GM03348 (cell line): ENCODE results near the gene AMIGO2.

Experiments used
- DNase-seq: peaks from one replicate; pipeline ENCODE4 v3.0.0; 2012; ENCODE audit warnings: low spot score

Gene AMIGO2

DNA sequence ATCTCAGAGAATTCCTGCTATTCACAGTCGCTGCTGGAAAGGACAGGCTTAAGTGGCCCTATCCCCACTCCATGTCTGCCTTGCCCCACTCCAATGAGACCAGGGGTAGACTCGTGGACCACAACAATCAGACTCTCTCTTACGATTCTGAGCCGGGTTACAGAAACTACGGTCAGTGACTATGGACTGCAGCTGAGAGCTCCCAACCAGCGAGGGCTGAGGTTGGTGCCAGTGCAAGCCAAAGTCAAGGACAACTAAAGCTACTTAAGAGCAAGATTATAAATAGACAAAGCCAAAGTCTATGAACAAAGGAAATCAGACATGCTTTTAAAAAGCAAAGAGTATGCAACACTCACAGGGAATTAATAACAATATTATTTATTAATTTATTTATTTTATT, 18.3 kb upstream of the AMIGO2 start:
- no peak for DNase-seq

DNA sequence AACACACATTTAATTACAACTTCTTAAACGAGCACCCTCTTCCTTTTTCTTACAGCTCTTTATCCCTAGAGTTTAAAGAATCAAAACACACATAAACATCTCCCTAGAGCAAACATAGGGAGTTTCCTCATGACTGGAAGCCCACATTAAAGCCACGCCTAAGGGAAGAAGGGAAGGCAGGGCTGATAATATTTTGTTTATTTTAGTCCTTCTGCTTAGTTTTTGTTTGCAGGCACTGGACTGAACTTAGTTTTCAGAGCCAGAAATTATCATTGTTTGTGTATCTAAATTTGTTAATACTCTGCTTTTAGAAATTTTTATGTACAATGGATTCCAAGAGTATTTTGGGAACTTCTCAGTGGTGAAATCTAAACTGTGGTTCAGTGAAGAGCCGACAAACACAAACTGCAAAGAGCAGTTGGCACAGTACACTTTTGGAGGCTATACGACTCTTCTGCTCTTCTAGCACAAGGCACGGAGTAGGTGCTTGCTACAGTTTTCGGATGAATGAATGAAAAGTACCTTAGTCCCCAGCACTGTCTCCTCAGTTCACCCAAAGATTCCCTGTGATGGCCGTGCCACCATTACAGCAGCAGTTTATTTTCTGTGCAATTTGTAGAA, 17.6 kb upstream of the AMIGO2 start:
- no peak for DNase-seq

DNA sequence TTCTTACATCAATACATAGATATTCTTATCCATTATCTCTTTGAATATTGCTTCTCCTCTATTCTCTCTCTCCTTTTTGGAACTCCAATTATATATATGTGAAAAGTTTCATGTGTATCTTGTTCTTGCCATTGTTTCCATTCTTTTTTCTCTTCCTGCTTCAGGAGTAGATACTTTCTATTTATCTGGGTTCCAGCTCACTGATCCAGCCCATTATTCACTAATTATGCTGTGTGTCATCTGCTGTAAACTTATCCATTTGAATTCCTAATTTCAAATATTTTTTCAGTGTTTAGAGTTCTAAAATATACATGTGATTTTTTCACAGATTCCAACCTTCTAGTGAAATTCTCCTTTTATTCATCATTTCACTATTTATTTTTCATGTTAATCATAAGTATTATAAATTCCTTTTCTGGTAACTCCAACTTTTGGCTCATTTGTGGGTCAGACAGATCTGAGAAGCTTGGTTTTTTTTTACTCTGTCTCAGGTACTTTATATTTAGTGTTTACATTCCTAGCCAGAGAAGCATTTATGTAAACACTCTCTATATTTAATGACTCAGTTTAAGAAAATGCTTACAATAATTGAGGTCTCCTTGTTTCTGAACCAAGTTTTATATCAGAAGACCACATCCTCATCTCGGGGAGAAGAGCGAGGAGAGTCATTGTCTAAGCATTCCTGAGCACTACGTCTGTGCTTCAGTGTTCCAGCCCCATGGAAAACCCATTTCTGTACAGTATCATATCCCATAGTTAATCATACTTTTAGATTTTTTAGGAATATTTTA, 15.9 kb upstream of the AMIGO2 start:
- peak; percentile 63 for DNase-seq

DNA sequence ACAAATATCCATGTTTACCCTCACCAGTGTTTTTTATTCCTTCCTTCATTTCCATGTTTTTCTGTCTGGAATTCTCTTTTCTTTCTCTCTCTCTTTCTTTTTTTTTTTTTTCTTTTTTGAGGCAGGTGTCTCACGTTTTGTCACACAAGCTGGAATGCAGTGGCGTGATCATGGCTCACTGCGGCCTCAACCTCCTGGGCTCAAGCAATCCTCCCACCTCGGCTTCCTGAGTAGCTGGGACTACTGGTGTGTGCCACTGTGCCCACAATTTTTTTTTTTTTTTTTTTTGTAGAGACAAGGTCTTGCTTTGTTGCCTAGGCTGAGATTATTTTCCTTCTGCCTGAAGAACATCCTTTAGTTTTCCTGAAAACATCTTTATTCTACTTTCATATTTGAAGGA, 15.0 kb upstream of the AMIGO2 start:
- DNase-seq: no peak

DNA sequence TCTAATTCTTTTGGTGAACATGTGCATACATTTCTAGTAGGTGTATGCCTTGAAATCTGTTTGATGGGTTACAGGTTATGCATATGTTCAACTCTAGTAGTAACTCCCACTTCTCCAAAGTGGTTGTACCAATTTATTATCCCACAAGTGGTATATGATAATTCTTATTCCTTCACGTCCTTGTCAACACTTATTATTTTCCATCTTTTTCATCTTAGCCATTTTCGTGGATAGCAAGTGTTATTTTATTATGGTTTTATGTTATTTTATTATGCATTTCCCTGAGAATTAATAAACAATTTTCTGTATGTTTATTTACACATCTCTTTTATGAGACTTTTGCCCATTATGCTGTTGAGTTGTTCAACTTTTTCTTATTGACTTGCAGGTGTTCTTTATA, 11.2 kb upstream of the AMIGO2 start:
- DNase-seq: no peak

DNA sequence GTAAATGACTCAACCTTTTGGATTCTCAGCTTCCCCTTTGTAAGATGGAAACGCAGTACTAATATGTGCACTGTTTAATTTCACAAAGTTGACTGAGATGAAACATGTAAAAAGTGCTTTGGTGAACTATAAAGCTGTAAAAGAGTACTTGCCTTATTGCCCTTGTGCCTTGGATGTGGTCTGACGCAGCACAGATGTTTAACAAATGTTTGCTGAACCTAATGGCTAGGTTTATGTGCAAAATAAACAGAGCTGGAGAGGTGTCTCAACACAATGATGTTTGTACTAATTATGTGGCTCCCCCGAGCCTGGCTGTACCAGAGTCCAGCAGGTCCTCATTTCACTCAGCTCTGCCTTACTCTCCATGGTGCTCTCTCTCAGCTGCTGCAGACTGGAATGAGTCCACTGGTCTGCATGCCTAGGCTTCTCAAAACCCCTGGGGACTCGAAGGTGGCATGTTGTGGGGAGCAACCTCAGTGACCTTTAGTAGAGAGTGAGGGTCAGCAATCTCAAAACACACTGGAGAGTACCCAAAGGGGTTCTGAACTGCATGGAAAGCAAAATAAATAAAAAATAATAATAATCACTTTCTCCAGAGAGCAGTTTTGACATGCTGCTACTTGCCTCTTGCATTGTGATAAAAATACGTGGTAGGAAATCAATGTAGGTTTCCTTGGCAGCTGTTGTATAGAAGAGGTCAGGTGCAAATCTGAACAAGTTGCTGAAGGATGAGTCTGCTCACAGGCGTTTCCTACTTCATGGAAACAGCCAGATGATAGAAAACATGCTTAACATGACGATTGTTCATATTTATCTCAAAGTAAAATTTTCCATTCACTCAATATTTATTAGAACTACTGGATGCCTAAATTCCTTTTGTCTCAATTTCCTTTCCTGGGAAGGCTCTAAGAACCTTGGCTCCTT, 8.5 kb upstream of the AMIGO2 start:
- no peak for DNase-seq

DNA sequence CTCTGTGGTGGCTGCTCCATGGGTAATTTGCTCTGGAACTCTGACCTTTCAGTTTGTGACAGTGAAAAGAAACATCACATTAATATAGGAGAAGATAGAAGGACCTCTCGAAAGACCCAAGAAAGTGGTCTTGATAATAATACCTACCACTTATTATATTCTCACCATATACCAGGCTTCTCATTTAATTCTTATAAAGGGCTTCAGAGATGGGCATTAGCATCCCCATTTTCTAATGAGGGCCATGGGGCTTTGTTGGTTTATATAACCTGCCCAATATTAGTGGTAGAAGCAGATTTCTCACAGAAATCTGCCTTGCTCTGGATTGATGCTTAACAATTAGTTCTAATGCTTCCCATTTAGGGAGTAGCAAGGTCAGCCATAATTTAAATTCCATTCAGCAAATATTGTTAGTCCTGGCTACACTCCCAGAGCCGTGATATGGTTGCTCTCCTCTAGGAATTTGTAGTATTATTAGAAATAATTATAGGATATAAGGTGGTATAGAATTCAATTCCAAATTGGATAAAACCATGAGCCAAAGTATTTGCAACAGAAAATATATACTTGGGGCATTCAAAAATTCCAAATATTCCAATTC, 7.4 kb upstream of the AMIGO2 start:
- no peak for DNase-seq

DNA sequence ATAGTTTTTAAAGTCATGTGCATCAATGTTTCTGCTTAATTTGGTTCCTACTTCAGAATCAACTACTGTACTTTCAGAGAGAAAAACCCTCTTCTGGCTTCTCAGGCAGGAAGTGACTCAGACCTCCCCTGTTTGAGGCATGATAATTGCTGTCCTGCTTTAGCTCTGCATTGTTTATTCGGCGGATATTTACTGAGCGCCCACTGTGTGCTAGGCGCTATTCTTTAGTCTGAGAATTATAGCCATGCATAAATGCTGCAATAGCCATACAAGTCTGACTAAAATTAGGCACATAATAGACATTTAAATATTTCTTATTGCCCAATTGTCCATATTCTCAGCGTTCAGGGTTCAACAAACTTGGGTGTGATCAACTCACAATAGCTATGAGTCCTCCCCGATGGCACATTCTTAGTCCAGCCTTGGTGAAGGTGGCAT, 6.1 kb upstream of the AMIGO2 start:
- peak; percentile 26 for DNase-seq

DNA sequence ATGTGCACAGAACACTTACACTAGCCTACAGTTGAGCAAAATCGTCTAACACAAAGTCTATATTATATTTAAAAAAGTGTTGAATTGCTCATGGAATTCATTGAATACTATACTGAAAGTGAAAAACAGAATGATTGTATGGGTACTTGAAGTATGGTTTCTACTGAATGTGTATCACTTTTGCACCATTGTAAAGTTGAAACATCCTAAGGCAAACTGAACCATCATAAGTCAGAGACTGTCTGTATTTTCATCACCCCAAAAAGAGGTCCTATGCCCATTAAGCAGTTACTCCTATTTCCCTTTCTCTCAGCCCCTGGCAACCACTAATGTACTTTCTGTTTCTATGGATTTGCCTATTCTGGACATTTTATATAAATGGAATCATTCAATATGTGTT, 4.4 kb upstream of the AMIGO2 start:
- DNase-seq: no peak

DNA sequence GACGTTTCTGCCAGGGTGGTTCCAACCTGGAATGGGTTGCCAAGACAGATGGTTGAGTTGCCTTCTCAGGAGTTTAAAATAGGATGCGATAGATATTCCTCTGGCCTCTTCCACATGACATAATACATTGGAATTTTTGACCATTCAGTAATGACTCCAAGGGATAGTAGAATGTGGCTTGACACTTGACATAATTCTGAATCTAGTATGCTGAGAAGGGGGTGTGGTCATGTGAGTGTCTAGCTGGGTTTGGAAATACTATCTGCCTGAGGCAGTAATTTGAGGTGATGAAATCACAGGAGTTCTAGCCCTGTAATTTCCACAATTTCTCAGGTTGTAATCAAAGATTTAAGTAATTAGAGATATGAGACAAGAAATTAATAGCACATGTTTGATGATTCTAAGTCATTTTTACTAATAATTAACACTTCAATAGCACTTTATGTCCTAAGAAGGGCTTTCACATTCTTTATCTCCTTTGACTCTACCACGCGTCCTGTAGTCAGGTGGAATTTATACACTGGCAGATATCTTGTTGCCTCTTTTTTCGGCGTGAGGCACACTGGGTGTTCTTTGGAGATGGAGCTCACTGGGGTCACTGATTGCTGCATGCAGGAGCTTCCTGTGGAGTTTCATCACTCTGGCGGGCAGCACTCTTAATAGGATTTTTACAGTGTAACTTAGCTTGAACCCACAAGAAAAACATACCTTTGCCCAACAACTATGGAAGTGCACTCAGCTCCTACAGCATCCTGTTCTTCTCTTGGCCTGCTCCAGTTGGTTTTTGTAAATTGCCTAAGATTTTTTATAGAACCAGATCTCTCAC, 3.2 kb upstream of the AMIGO2 start:
- DNase-seq: peak; percentile 81

DNA sequence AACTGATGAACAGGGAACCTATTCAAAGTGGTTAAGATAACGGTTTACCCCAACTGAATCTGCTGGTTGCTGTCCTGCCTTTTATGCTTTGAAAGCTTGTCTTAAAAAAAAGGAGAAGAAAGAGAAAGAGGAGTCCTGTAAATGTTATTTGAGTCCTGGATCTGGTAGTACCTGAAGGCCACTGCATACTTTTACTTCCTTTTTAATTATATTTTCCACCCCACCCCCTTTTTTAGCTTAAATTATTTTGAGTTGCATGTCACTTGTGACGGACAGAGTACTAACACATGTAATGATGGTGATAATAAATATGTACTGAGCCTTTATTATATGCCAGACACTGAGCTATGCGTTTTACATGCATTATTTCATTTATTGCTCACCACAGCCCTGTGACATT, 2.5 kb upstream of the AMIGO2 start:
- DNase-seq: no peak

DNA sequence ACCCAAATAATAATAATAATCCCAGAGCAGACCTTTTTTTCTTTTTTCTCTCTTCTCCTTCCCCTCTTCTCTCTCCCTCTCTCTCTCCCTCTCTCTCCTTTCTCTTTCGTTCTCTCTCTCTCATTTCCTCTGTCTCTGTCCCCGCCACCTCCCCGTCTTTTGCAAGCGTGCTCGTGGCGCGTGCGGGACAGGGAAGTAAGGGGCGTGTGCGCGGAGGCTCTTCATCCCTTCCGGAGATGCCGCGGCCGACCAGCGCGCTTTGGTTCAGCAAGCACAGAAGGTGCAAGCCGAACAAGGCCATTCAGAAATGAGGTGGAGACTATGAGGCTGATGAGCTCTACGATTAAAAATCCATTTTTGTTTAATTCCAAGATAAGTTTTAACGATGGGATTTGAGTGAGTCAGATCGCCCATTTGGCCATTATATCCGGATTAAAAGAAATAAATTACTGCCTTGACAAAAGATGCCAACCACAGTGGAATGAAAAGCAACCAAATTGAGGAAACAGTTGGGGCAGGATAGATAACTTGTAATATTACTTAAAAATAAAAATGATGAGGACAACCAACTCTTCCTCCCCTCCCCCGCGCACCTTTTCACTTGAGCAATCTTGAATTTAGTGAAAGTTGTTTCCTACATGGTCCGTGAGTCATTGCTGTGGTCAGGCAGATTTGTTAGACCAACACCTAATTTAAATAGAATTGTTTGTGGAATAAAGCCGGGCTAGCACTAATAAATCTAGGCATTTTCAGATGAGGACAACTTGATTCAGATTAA, 1.2 kb upstream of the AMIGO2 start:
- peak; percentile 55 for DNase-seq

DNA sequence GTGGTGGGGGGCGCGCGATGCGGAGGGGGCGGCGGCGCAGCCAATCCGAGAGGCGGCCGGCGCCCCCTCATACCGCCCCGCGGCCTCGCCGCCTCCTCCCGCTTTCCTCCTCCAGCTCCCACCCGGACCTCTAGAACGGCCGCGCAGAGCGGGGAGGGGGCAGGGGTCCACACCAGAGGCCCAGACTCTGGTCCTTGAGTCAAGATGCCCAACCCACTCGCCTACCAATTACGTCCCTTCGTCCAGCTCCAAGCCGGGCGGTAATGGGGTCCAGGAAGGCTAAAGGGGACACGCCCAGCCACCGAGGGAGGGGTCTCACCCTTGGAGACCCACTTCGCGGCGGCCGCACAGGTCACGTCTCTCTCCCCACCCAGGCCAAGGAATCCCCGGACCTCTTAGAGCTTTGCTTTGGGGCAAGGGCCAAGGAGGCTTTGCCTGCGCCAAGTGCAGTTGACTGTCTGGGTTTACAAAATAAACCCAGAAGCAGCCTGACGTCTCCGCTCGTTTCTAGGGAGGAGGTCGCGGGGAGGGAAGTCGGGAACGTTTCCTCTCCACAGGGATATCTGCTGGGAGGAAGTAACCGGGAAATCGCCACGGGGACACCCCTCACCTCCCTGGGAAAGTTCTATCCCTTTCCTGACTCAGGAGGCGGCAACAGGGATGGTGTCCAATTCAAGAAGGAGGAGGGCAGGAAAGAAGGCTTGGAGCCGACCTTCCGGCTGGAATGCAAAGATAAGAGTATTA, 394 bp upstream of the AMIGO2 start:
- peak; percentile 65 for DNase-seq

DNA sequence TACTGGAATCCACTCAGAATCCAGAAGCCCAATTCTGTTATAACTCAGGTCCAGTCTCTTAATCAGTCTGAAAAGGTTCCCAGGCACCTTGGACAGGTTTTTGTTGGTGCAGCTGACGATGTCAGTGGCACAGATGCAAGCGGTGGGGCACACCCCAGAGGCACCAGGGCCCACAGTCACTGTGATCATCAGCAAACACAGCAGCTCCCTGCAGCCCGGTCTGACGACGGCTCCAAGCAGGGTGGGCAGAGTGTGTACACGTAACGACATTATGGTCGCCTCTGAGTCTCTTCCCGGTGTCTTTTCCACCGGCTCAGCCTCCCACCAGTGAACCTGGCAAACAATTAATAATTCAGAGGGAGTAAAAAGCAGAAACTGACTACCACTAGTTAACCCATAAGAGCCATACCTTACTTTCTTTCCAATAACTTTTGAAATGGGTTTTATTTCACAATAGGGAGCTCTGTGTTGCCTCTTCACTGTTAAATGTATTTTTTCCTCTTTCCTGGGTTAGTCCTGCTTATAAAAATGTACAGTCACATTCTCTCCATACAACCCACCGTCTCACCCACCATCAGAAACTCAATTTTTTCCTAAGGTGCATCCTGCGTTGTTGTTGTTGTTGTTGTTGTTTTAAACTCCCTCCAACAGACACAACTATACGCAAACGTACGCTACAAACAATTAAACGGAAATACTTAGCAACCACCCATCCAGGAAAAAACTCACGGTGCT, 859 bp downstream of the AMIGO2 start:
- DNase-seq: peak; percentile 57

DNA sequence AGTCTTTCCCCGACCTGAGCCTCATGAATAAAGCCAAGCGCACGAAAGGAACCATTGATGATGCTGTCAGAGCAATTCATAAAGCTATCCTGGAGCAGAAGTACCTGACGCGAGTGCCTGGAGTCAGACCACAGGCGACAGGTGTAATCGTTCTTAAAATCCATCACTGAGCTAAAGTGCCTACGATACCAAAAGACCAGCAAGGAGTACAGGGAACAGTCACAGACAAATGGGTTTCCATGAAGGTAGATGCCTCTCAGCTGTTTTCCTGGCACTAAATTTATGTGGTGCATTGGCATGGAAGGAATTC, 1.7 kb downstream of the AMIGO2 start:
- DNase-seq: no peak

DNA sequence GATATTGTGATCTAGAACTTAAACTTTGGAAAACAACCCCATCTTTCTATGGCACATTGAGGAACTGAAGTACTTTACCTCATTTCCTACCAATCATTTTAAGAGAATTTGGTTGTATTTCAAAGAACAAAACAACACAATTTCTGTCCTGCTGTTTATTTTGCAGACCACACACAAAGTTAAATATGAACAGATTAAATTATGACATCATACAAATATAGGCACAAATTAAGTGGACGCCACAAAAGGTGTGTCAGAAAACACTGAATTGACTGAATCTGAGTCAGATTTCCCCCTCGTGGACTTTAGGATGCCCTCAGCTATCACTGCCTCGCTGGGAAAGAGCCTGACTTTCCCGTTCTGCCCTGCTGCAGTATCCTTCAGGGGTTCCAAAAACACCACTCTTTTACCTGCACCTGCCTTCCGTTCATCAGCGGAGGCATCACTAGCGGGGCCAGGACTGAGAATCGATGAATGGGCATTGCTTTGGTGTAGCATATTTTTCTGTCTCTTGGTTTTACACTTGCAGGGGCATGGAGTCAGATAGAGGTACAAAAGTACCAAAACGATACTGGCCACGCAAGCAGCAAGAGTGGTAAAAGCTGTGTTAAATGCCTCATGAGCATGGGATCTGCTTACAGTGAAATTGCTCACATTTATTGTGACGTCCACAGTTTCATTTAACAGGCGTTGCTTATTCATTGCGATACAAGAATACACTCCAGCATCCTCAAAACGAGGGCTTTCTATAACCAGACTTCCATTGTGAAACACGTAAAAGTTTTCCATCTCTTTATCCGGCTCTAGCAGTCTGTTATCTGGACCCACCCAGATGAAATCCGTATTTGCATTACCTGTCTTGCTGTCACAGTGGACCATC, 2.3 kb downstream of the AMIGO2 start:
- DNase-seq: no peak

DNA sequence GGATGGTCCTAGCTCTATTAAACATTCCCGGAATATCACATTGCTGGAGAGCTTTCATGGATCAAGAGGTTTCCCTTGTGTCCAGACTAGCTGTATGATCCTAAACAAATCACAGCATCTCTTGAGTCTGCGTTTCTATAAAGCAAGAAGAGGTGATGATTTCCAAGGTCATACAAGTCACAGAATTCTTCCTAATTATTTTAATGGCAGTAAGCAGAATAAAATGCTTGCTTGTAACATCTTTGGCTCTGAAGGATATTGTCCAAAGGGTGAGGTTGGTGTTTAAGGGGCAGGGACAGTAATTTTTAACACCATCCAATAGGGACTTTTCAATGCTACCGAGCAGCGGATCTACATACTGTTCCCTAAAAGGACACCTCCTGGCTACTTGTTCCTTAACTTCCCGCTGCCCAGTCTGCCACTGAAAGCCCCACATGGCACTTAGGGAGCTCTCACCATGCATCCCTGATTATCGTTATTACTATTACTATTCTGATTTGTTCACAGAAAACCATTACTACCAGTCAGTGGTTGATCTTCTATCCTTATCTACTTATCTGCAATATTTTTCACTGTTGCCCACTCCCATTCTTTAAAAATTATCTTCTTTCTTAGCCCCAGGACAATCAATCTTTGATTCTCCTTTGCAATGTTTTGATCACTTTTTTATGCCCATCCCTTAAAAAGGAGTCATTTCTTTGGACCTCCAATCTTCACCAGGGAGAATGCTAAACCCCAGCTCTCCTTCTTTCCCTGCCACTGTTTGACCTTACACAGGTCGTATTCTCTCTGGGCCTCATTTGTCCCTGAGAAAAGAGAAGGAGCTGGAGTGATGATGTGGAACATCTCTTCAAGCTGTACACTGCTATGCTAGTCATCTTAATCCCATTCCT, 4.3 kb downstream of the AMIGO2 start:
- no peak for DNase-seq
